ENCODE results near the gene DENND6B.

DNA sequence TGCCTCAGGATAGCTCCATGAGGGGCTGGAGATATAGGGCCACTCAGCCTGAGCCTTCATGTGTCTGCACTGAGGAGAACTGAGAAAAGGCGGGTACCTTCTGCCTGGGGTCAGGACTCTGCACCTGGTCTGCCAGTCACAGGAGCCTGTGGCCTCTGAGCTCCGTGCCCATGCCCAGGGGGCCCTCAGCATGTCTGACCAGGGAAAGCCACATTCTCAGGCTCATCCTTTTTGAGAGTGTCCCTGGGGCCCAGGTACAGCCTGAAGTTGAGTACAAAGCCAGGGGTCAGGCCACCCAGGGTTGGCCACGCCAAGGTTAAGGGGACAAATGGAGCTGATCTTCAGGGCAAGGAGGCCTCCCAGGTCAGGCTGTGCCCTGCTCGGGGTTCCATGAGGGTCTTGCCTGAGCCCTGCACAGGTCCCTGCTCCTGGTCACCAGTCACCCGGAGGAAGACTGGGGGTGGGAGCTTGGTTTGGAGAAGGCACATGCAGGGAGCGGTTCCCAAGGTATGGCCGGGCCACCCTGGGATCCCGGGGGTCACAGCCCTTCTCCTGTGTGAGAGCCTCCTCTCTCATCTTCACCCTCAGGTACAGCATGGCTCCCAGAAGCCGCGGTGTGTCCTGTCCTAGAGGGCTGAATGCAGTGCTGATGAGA lies 6.0 kb downstream of the DENND6B start:
- TF ChIP-seq, protein P1, sequence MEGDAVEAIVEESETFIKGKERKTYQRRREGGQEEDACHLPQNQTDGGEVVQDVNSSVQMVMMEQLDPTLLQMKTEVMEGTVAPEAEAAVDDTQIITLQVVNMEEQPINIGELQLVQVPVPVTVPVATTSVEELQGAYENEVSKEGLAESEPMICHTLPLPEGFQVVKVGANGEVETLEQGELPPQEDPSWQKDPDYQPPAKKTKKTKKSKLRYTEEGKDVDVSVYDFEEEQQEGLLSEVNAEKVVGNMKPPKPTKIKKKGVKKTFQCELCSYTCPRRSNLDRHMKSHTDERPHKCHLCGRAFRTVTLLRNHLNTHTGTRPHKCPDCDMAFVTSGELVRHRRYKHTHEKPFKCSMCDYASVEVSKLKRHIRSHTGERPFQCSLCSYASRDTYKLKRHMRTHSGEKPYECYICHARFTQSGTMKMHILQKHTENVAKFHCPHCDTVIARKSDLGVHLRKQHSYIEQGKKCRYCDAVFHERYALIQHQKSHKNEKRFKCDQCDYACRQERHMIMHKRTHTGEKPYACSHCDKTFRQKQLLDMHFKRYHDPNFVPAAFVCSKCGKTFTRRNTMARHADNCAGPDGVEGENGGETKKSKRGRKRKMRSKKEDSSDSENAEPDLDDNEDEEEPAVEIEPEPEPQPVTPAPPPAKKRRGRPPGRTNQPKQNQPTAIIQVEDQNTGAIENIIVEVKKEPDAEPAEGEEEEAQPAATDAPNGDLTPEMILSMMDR (IDR thresholded peaks at IDR 0.05), result no peak
- no peak for TF ChIP-seq POLR2A (IDR thresholded peaks at IDR 0.05)

Data from body of pancreas (tissue), 4 donors.